ENCODE results near the gene ERC1.
"Not testable (repeated sequence)": the region's sequence is repeated elsewhere in the genome, so short reads cannot be mapped to it uniquely, and the experiment has no call there.

Gene ERC1

DNA sequence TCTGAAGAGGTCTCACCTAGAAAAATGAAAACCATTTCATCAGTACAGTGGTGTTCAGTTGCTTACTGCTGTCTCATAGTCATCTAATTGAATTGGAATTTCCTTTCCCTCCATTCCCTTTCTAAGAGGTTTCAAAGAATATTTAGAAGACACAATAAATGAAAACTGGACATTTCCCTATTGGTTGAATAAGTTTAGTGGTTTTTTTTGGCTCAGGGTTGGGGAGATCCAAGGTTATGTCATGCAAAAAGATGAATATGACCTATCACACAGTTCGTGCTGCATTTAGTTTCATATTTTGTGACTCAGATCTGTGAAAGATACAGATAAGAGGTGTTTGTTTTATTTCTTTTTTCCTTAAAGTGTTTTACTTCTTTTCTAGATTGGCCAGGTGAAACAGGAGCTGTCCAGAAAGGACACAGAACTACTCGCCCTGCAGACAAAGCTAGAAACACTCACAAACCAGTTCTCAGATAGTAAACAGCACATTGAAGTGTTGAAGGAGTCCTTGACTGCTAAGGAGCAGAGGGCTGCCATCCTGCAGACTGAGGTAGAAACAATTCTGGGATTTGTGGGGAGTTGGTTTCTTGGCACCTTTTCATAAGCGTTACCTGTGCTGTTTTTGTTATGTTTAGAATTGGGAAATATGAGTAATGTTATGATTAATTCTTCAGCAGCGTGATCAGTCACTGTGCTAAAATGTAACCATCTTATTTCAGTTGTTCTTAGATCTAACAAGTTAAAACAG is 124.6 kb downstream of the ERC1 start:
- Histone ChIP-seq H3K4me3 (ENCODE audit: low read depth, low read length) (no peak overlapping the region), H3K9me3 (ENCODE audit: control insufficient read depth, insufficient read depth, low read length) (no peaks in the 10 kb centered on the region), H3K9ac (ENCODE audit: low read depth, low read length) (no peak overlapping the region), H3K27me3 (ENCODE audit: control insufficient read depth, insufficient read depth, low read length) (peaks cover 7% of the 10 kb centered on the region), H3K36me3 (ENCODE audit: control insufficient read depth, insufficient read depth, low read length) (no peaks in the 10 kb centered on the region), H3K4me1 (ENCODE audit: control insufficient read depth, insufficient read depth, low read length) (no peaks in the 10 kb centered on the region)

DNA sequence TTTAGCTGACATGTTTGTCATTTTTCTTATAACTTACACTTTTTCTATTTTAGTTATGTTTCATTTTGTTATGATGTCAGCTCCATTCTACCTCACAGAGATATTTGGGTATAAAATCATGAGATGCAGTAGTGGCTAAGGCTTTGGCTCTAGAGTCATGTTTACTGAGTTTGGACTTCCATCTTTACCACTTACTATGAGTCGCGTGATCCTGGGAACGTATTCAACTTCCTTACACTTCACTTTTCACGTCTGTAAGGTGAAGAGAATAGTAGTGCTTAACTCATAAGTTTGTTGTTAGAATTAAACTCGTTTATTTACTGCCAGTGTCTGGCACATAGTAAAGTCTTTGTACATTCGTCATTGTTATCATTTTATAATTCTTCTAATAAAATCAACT is 126.3 kb downstream of the ERC1 start:
- Histone ChIP-seq H3K4me1 (ENCODE audit: control insufficient read depth, insufficient read depth, low read length) (no peaks in the 10 kb centered on the region), H3K9me3 (ENCODE audit: control insufficient read depth, insufficient read depth, low read length) (no peaks in the 10 kb centered on the region), H3K9ac (ENCODE audit: low read depth, low read length) (no peak overlapping the region), H3K27me3 (ENCODE audit: control insufficient read depth, insufficient read depth, low read length) (peaks cover 9% of the 10 kb centered on the region), H3K36me3 (ENCODE audit: control insufficient read depth, insufficient read depth, low read length) (no peaks in the 10 kb centered on the region), H3K4me3 (ENCODE audit: low read depth, low read length) (no peak overlapping the region)

DNA sequence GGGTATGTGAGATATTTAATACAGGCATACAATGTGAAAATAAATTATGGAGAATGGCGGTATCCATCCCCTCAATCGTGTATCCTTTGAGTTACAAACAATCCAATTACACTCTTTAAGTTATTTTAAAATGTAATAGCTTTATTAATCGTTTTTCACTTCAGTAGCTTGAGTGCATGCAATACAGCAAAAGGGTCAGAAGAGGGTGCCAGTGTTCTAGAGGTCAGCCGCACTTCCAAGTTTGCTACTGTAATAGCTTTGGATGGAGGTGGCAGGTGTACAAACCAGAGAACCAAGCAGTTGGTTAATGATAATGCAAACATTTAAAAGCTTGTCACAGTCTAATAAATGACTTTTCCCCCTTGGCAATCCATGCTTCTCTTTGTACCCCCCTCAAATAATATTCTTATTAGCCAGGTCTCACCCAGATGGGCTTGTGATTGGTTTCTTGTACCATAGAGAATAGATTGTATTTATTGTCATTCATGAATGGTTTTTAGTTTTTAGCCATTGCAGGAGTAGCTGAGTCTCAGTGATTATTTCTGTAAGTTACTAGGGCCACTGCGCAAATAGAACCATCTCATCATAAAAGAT is 127.0 kb downstream of the ERC1 start:
- peaks cover 15% of the 10 kb centered on the region for H3K27me3 ChIP-seq (ENCODE audit: control insufficient read depth, insufficient read depth, low read length)
- H3K36me3 ChIP-seq (ENCODE audit: control insufficient read depth, insufficient read depth, low read length), result no peaks in the 10 kb centered on the region
- H3K4me1 ChIP-seq (ENCODE audit: control insufficient read depth, insufficient read depth, low read length), result no peaks in the 10 kb centered on the region
- no peak overlapping the region for H3K9ac ChIP-seq (ENCODE audit: low read depth, low read length)
- H3K4me3 ChIP-seq (ENCODE audit: low read depth, low read length), result no peak overlapping the region
- no peaks in the 10 kb centered on the region for H3K9me3 ChIP-seq (ENCODE audit: control insufficient read depth, insufficient read depth, low read length)

DNA sequence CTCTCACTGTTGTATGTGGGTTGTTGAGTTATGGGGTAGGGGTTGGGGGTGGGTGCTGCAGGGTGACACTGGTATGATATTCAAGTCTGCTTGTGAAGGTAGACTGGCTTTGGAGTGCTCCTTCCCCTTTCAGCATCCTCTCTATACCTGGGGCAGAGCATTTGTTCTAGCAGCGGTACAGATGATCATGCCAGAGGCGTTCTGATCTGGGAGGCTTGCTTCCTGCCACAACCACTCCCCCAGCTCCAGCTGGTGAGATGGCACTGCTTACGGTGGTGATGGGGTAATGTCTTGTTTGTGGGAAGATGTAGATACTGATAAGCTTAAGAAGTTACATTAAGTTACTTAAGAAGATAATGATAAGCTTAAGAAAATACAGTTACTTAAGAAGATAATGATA is 131.8 kb downstream of the ERC1 start:
- Histone ChIP-seq H3K27me3 (ENCODE audit: control insufficient read depth, insufficient read depth, low read length) (peaks cover 15% of the 10 kb centered on the region), H3K9me3 (ENCODE audit: control insufficient read depth, insufficient read depth, low read length) (no peaks in the 10 kb centered on the region), H3K9ac (ENCODE audit: low read depth, low read length) (no peak overlapping the region), H3K36me3 (ENCODE audit: control insufficient read depth, insufficient read depth, low read length) (no peaks in the 10 kb centered on the region), H3K4me1 (ENCODE audit: control insufficient read depth, insufficient read depth, low read length) (no peaks in the 10 kb centered on the region), H3K4me3 (ENCODE audit: low read depth, low read length) (no peak overlapping the region)

DNA sequence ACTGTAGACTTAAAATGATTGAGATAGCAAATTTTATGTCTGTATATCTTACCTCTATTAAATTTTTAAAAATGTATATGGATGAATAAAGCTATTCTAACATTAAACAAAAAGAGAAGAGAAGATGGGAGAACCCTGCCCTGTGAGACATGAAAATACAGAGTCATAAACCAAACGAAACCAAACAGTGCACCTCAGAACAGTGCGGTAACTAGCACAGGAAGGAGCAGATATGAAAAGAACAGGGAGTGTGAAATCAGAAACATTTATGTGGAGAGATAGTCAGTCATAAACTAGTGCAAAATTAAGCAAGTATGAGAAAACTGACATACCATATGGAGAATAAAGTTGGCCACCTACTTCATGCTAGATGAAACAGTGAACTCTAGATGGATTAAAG is 135.1 kb downstream of the ERC1 start:
- no peak overlapping the region for H3K4me3 ChIP-seq (ENCODE audit: low read depth, low read length)
- H3K9me3 ChIP-seq (ENCODE audit: control insufficient read depth, insufficient read depth, low read length), result no peaks in the 10 kb centered on the region
- H3K4me1 ChIP-seq (ENCODE audit: control insufficient read depth, insufficient read depth, low read length), result no peaks in the 10 kb centered on the region
- no peak overlapping the region for H3K9ac ChIP-seq (ENCODE audit: low read depth, low read length)
- peaks cover 5% of the 10 kb centered on the region for H3K27me3 ChIP-seq (ENCODE audit: control insufficient read depth, insufficient read depth, low read length)
- no peaks in the 10 kb centered on the region for H3K36me3 ChIP-seq (ENCODE audit: control insufficient read depth, insufficient read depth, low read length)

DNA sequence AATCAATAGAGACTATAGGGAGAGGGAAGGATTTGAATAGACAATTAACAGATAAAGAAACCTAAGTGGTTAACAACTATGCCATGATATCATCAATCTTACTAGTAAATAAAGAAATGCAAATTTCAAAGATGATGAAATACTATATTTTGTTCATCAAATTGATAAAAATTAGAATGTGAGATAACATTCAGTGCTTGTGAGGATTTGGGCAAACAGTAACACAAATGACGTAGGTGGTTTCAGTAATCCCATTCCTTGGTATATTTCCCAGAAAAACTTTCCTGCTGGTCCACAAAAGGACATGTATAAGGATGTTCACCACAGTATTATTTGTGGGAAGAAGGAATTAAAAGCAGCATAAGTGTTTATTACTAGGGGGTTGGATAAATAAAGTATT is 136.0 kb downstream of the ERC1 start:
- no peak overlapping the region for H3K9ac ChIP-seq (ENCODE audit: low read depth, low read length)
- H3K36me3 ChIP-seq (ENCODE audit: control insufficient read depth, insufficient read depth, low read length), result no peaks in the 10 kb centered on the region
- peaks cover 5% of the 10 kb centered on the region for H3K27me3 ChIP-seq (ENCODE audit: control insufficient read depth, insufficient read depth, low read length)
- no peaks in the 10 kb centered on the region for H3K4me1 ChIP-seq (ENCODE audit: control insufficient read depth, insufficient read depth, low read length)
- H3K4me3 ChIP-seq (ENCODE audit: low read depth, low read length), result no peak overlapping the region
- H3K9me3 ChIP-seq (ENCODE audit: control insufficient read depth, insufficient read depth, low read length), result no peaks in the 10 kb centered on the region

DNA sequence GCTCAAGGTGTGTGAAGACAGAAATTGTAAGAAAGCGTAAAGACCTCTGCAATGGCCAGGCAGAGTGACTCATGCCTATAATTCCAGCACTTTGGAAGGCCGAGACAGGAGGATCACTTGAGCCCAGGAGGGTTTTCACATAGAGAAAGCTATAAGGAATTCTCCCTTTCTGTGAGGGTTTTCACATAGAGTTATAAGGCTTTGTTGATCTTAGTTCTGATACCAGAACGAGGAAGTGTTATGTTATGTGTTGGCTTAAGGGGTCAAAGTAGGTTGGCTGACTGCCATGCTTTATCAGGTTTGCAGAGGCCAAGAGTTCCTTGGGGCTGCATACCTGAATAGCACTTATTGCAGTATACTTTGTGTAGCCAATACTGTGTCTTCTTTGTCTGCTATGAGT is 139.1 kb downstream of the ERC1 start:
- H3K4me1 ChIP-seq (ENCODE audit: control insufficient read depth, insufficient read depth, low read length), result peaks cover 3% of the 10 kb centered on the region
- no peaks in the 10 kb centered on the region for H3K27me3 ChIP-seq (ENCODE audit: control insufficient read depth, insufficient read depth, low read length)
- no peaks in the 10 kb centered on the region for H3K9me3 ChIP-seq (ENCODE audit: control insufficient read depth, insufficient read depth, low read length)
- no peak overlapping the region for H3K4me3 ChIP-seq (ENCODE audit: low read depth, low read length)
- no peaks in the 10 kb centered on the region for H3K36me3 ChIP-seq (ENCODE audit: control insufficient read depth, insufficient read depth, low read length)
- H3K9ac ChIP-seq (ENCODE audit: low read depth, low read length), result no peak overlapping the region

DNA sequence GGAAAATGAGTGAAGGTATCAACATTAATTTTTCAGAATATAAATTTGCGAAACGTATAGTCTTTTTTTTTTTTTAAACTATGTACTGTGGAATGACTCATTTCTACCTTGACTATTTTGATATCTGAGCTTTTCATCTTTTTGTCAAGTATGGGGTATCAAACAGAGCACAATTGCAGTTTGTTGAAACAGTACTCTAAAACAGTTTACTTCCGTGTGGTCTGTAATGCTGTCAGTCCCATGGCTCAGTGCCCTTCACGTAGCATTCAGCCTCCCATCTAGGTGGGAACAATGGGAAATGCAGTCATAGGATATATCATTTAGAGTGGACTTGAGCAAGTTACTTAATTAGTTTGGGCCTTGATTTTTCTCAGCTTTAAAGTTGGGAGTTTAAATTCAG is 139.5 kb downstream of the ERC1 start:
- H3K9ac ChIP-seq (ENCODE audit: low read depth, low read length), result no peak overlapping the region
- H3K4me3 ChIP-seq (ENCODE audit: low read depth, low read length), result no peak overlapping the region
- peaks cover 3% of the 10 kb centered on the region for H3K4me1 ChIP-seq (ENCODE audit: control insufficient read depth, insufficient read depth, low read length)
- H3K27me3 ChIP-seq (ENCODE audit: control insufficient read depth, insufficient read depth, low read length), result no peaks in the 10 kb centered on the region
- no peaks in the 10 kb centered on the region for H3K36me3 ChIP-seq (ENCODE audit: control insufficient read depth, insufficient read depth, low read length)
- H3K9me3 ChIP-seq (ENCODE audit: control insufficient read depth, insufficient read depth, low read length), result no peaks in the 10 kb centered on the region

DNA sequence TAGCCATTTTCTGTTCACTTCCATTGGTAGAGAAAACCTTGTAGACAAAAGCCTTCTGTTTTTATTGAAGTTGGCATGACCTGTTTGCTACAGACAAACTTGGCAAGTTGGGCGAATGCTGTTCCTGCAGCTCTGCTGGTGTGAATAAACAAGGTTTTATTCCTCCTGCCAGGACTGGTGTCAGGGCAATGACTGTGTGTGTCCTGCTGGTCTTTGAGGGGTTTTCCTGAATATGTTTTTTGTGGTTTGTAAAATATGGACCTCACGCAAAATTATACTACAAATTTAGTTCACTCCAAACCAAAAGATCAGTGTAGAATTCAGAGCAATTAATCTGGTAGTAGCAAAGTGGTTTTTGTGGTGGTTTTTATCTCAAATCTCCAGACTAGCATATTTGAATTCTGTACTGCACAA is 140.8 kb downstream of the ERC1 start:
- no peaks in the 10 kb centered on the region for H3K9me3 ChIP-seq (ENCODE audit: control insufficient read depth, insufficient read depth, low read length)
- H3K4me3 ChIP-seq (ENCODE audit: low read depth, low read length), result no peak overlapping the region
- H3K4me1 ChIP-seq (ENCODE audit: control insufficient read depth, insufficient read depth, low read length), result peaks cover 3% of the 10 kb centered on the region

DNA sequence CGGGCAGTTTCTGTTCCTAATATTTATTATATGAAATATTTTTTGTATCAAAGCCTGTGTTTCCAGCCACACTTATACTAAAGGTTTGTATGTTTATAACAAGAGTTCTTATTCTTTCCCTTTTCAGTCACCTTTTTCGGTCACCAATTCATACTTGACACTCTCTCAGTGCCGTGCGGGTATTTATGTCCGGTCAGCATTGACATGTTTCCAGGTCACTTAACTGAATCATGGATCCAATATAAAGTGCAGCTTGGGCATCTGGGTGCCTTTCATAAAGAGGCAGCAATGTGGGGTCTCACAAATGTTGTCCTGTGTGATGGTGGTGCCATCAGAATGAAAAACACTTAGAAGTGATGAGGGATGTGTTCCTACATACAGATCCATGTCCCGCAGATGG is 141.3 kb downstream of the ERC1 start:
- no peaks in the 10 kb centered on the region for H3K9me3 ChIP-seq (ENCODE audit: control insufficient read depth, insufficient read depth, low read length)
- peaks cover 3% of the 10 kb centered on the region for H3K4me1 ChIP-seq (ENCODE audit: control insufficient read depth, insufficient read depth, low read length)
- no peaks in the 10 kb centered on the region for H3K27me3 ChIP-seq (ENCODE audit: control insufficient read depth, insufficient read depth, low read length)
- no peaks in the 10 kb centered on the region for H3K36me3 ChIP-seq (ENCODE audit: control insufficient read depth, insufficient read depth, low read length)
- H3K4me3 ChIP-seq (ENCODE audit: low read depth, low read length), result no peak overlapping the region
- H3K9ac ChIP-seq (ENCODE audit: low read depth, low read length), result no peak overlapping the region

More for the DNA sequence above, 140.8 kb downstream of the ERC1 start:
- Histone ChIP-seq H3K27me3 (ENCODE audit: control insufficient read depth, insufficient read depth, low read length) (no peaks in the 10 kb centered on the region), H3K9ac (ENCODE audit: low read depth, low read length) (no peak overlapping the region), H3K36me3 (ENCODE audit: control insufficient read depth, insufficient read depth, low read length) (no peaks in the 10 kb centered on the region)

DNA sequence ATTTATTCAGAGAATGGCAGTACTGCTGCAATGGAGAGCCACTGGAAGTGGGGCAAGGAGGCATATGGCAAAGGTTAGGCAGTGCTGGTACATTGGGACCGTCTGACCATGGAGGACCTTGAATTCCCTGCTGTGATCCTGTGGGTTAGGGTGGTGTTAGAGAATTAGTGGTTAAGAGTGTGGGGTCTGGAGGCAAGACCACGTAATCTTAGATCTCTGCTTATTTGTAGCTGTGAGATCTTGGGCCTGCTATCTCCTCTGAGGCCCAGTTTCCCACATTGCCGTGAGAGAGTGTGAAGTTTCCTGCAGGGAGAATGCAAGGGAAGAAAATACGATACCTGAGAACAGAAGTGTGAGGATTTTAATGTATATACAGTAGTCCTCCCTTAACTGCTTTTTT is 147.7 kb downstream of the ERC1 start:
- Histone ChIP-seq H3K9ac (ENCODE audit: low read depth, low read length) (no peak overlapping the region), H3K36me3 (ENCODE audit: control insufficient read depth, insufficient read depth, low read length) (no peaks in the 10 kb centered on the region), H3K27me3 (ENCODE audit: control insufficient read depth, insufficient read depth, low read length) (no peaks in the 10 kb centered on the region), H3K4me1 (ENCODE audit: control insufficient read depth, insufficient read depth, low read length) (peaks cover 2% of the 10 kb centered on the region), H3K9me3 (ENCODE audit: control insufficient read depth, insufficient read depth, low read length) (no peaks in the 10 kb centered on the region), H3K4me3 (ENCODE audit: low read depth, low read length) (no peak overlapping the region)

DNA sequence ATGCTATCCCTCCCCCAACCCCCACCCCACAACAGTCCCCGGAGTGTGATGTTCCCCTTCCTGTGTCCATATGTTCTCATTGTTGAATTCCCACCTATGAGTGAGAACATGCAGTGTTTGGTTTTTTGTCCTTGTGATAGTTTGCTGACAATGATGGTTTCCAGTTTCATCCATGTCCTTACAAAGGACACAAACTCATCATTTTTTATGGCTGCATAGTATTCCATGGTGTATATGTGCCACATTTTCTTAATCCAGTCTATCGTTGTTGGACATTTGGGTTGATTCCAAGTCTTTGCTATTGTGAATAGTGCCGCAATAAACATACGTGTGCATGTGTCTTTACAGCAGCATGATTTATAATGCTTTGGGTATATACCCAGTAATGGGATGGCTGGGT is 155.7 kb downstream of the ERC1 start:
- not testable (repeated sequence) for H3K9me3 ChIP-seq (ENCODE audit: control insufficient read depth, insufficient read depth, low read length); H3K4me1 ChIP-seq (ENCODE audit: control insufficient read depth, insufficient read depth, low read length); H3K36me3 ChIP-seq (ENCODE audit: control insufficient read depth, insufficient read depth, low read length); H3K27me3 ChIP-seq (ENCODE audit: control insufficient read depth, insufficient read depth, low read length); H3K9ac ChIP-seq (ENCODE audit: low read depth, low read length); H3K4me3 ChIP-seq (ENCODE audit: low read depth, low read length)

All from iPS-15b (cell line).